ENCODE measurements around the gene SELENOW.

Gene SELENOW

DNA sequence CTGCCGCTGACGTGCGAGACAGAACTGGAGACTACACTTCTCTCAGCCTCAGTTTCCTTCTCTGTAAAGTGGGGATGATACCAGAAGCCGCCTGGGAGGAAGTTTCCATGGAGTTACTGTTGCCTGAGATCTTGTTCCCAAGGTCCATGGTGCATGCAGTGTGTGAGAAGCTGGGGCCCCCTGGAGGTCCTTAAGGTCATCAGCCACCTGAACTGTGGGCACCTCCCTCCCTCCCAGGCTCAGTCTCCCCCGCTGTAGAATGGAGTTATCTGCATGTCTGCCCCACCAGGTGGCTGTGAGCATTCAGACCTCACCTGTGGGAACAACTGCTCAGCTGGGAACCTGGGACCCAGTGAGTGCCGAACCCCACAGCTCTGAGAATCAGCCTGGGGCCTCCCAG, 45.9 kb downstream of the SELENOW start:
- DNase-seq, result no peak

DNA sequence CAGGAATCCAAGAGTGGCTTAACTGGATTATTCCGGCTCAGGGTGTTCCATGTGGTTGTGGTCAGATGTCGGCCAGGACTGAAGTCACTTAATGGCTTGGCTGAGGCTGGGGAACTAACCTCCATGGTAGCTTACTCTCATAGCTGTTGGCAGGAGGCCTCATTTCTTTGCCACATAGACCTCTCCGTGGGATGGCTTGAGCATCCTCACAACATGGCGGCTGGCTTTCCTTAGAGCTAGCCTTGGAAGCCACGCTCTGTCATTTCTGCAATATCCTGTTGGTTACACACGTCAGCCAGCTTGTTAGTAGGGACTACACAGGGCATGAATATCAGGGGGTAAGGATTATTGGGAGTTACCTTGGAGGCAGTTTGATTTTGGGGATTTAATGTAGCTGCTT, 48.3 kb downstream of the SELENOW start:
- DNase-seq, result no peak

GRCh38 chr19:47832723-47833122, 54.2 kb downstream of the SELENOW start:
- no peak for DNase-seq
